HUES6 (cell line): Measurements from ENCODE around the gene GRIA1.

Experiments
- H3K27ac ChIP-seq: 2 replicates; pipeline ENCODE4 v1.7.0; 2013; ENCODE audit warnings: low read depth, mild to moderate bottlenecking, low read length, inconsistent platforms
- H3K27me3 ChIP-seq: 2 replicates; pipeline ENCODE4 v1.6.1; 2013; ENCODE audit warnings: low read length; ENCODE audit not compliant: control insufficient read depth, insufficient read depth
- H3K36me3 ChIP-seq: 2 replicates; pipeline ENCODE4 v1.6.1; 2013; ENCODE audit warnings: low read length; ENCODE audit not compliant: control insufficient read depth, insufficient read depth
- H3K4me1 ChIP-seq: 2 replicates; pipeline ENCODE4 v1.6.1; 2013; ENCODE audit warnings: low read length; ENCODE audit not compliant: control insufficient read depth, insufficient read depth
- H3K4me3 ChIP-seq: 2 replicates; pipeline ENCODE4 v1.5.1; 2013; ENCODE audit warnings: low read depth, low read length
- H3K9ac ChIP-seq: one replicate; pipeline ENCODE4 v1.6.1; 2013; ENCODE audit warnings: mild to moderate bottlenecking, low read length
- H3K9me3 ChIP-seq: 2 replicates; pipeline ENCODE4 v1.6.1; 2013; ENCODE audit warnings: low read depth, low read length; ENCODE audit not compliant: control insufficient read depth, insufficient read depth

GRIA1 gene

GRCh38 chr5:153467546-153467945, 22.9 kb upstream of the GRIA1 start:
- H3K36me3 ChIP-seq = no peaks in the 10 kb centered on the region
- no peak overlapping the region for H3K27ac ChIP-seq
- H3K9ac ChIP-seq = no peak overlapping the region
- H3K27me3 ChIP-seq = no peaks in the 10 kb centered on the region
- H3K4me3 ChIP-seq = no peak overlapping the region
- H3K4me1 ChIP-seq = no peaks in the 10 kb centered on the region
- 0 out of 2 replicates have a peak, but pooled peaks cover 3% of the 10 kb centered on the region for H3K9me3 ChIP-seq

GRCh38 chr5:153469423-153469822, 21.0 kb upstream of the GRIA1 start:
- Histone ChIP-seq H3K9me3 (0 out of 2 replicates have a peak, but pooled peaks cover 3% of the 10 kb centered on the region), H3K36me3 (no peaks in the 10 kb centered on the region), H3K4me3 (no peak overlapping the region), H3K27me3 (no peaks in the 10 kb centered on the region), H3K4me1 (no peaks in the 10 kb centered on the region), H3K27ac (no peak overlapping the region), H3K9ac (no peak overlapping the region)

GRCh38 chr5:153470736-153471135, 19.7 kb upstream of the GRIA1 start:
- H3K4me1 ChIP-seq = no peaks in the 10 kb centered on the region
- H3K36me3 ChIP-seq = no peaks in the 10 kb centered on the region
- no peak overlapping the region for H3K4me3 ChIP-seq

GRCh38 chr5:153476767-153477166, 13.7 kb upstream of the GRIA1 start:
- Histone ChIP-seq H3K36me3 (no peaks in the 10 kb centered on the region), H3K4me1 (peaks cover 5% of the 10 kb centered on the region; the same call in 1 of the 2 replicates), H3K27ac (no peak overlapping the region), H3K9ac (no peak overlapping the region), H3K9me3 (no peaks in the 10 kb centered on the region), H3K27me3 (no peaks in the 10 kb centered on the region), H3K4me3 (no peak overlapping the region)

More at GRCh38 chr5:153470736-153471135, 19.7 kb upstream of the GRIA1 start:
- H3K9me3 ChIP-seq = no peaks in the 10 kb centered on the region
- no peaks in the 10 kb centered on the region for H3K27me3 ChIP-seq
- H3K9ac ChIP-seq = no peak overlapping the region
- H3K27ac ChIP-seq = no peak overlapping the region

- H3K4me3 ChIP-seq = no peak overlapping the region
- H3K4me1 ChIP-seq = peaks cover 5% of the 10 kb centered on the region; the same call in 1 of the 2 replicates
- no peaks in the 10 kb centered on the region for H3K27me3 ChIP-seq
- H3K9ac ChIP-seq = no peak overlapping the region
- H3K27ac ChIP-seq = no peak overlapping the region
- H3K9me3 ChIP-seq = no peaks in the 10 kb centered on the region
- no peaks in the 10 kb centered on the region for H3K36me3 ChIP-seq
These were observed 10.1 kb upstream of the GRIA1 start for GRCh38 chr5:153480401-153480800.

GRCh38 chr5:153483482-153483881, 7.0 kb upstream of the GRIA1 start:
- no peaks in the 10 kb centered on the region for H3K4me1 ChIP-seq
- H3K9ac ChIP-seq = no peak overlapping the region
- H3K36me3 ChIP-seq = no peaks in the 10 kb centered on the region
- no peaks in the 10 kb centered on the region for H3K9me3 ChIP-seq
- H3K27ac ChIP-seq = no peak overlapping the region
- no peaks in the 10 kb centered on the region for H3K27me3 ChIP-seq
- H3K4me3 ChIP-seq = no peak overlapping the region

GRCh38 chr5:153485641-153486040, 4.8 kb upstream of the GRIA1 start:
- Histone ChIP-seq H3K36me3 (no peaks in the 10 kb centered on the region), H3K9ac (no peak overlapping the region), H3K27me3 (peaks cover 15% of the 10 kb centered on the region), H3K27ac (no peak overlapping the region), H3K4me3 (no peak overlapping the region), H3K4me1 (peaks cover 6% of the 10 kb centered on the region), H3K9me3 (no peaks in the 10 kb centered on the region)

- Histone ChIP-seq H3K9ac (no peak overlapping the region), H3K36me3 (no peaks in the 10 kb centered on the region), H3K9me3 (no peaks in the 10 kb centered on the region), H3K4me1 (peaks cover 10% of the 10 kb centered on the region), H3K27me3 (peaks cover 26% of the 10 kb centered on the region), H3K4me3 (no peak overlapping the region), H3K27ac (no peak overlapping the region)
These were observed 3.7 kb upstream of the GRIA1 start for GRCh38 chr5:153486771-153487170.

- peaks cover 14% of the 10 kb centered on the region for H3K4me1 ChIP-seq
- H3K4me3 ChIP-seq = no peak overlapping the region
- no peaks in the 10 kb centered on the region for H3K9me3 ChIP-seq
- H3K36me3 ChIP-seq = no peaks in the 10 kb centered on the region
- no peak overlapping the region for H3K27ac ChIP-seq
- H3K27me3 ChIP-seq = peaks cover 31% of the 10 kb centered on the region
- H3K9ac ChIP-seq = no peak overlapping the region
These were observed 859 bp upstream of the GRIA1 start for GRCh38 chr5:153489611-153490010.

GRCh38 chr5:153491038-153491744, 721 bp downstream of the GRIA1 start:
- H3K4me1 ChIP-seq = peaks cover 14% of the 10 kb centered on the region
- peak overlapping the region; percentile 70 for H3K4me3 ChIP-seq
- H3K9ac ChIP-seq = no peak overlapping the region
- no peaks in the 10 kb centered on the region for H3K36me3 ChIP-seq
- no peak overlapping the region for H3K27ac ChIP-seq
- H3K9me3 ChIP-seq = no peaks in the 10 kb centered on the region
- H3K27me3 ChIP-seq = peaks cover 31% of the 10 kb centered on the region

- H3K4me3 ChIP-seq = peak overlapping the region; percentile 70
- peaks cover 31% of the 10 kb centered on the region for H3K27me3 ChIP-seq
- H3K9me3 ChIP-seq = no peaks in the 10 kb centered on the region
- peaks cover 14% of the 10 kb centered on the region for H3K4me1 ChIP-seq
- no peak overlapping the region for H3K27ac ChIP-seq
- no peak overlapping the region for H3K9ac ChIP-seq
- H3K36me3 ChIP-seq = no peaks in the 10 kb centered on the region
These were observed 1.4 kb downstream of the GRIA1 start for GRCh38 chr5:153491856-153492255.
